HEK293 (cell line): Measurements from ENCODE around the gene ARTN.

Experiments used
- CTCF ChIP-seq: fragments of 450-650 bp; formaldehyde crosslinking; IDR thresholded peaks from 2 replicates; pipeline ENCODE4 v1.5.1; 2016; ENCODE audit warnings: missing biosample characterization, missing genetic modification characterization
- KLF1 ChIP-seq: fragments of 450-650 bp; formaldehyde crosslinking; IDR thresholded peaks from 2 replicates; pipeline ENCODE4 v1.5.1; 2016; ENCODE audit warnings: missing biosample characterization, missing genetic modification characterization
- ZBTB7A ChIP-seq: fragments of 450-650 bp; formaldehyde crosslinking; IDR thresholded peaks from 2 replicates; pipeline ENCODE4 v1.5.1; 2016; ENCODE audit warnings: low read depth, missing biosample characterization, missing genetic modification characterization
- ZNF138 ChIP-seq: fragments of 450-650 bp; formaldehyde crosslinking; IDR thresholded peaks from 2 replicates; pipeline ENCODE4 v1.5.1; 2016; ENCODE audit warnings: missing biosample characterization, missing genetic modification characterization, borderline replicate concordance

- TF ChIP-seq KLF1 (no peak), CTCF (tag by site-specific recombination) (no peak), ZNF138 (no peak), ZBTB7A (tag by site-specific recombination) (no peak)
Measured at GRCh38 chr1:43957407-43958040, 23.9 kb downstream of the ARTN start.
